GM12878 (cell line): ENCODE measurements around the gene CYB5R3. TPM values are rescaled to one million over a fixed set of nuclear protein-coding genes. Genes with fewer than 3 reads are reported as not detected.

ENCODE experiments used
- BCLAF1 ChIP-seq: fragments of 450-650 bp; IDR thresholded peaks from 2 replicates; pipeline ENCODE4 v1.6.1; 2017; ENCODE audit warnings: antibody characterized with exemption, mild to moderate bottlenecking, moderate library complexity
- BHLHE40 ChIP-seq, 2 experiments: fragments of 450-650 bp in 1 of 2; IDR thresholded peaks; 2 replicates each; pipeline ENCODE4 v1.6.1; 2011 to 2017; ENCODE audit warnings: low read depth in 2 of 2, borderline replicate concordance in 1 of 2, improper control_type of control experiment in 1 of 2, low read length in 1 of 2, mild to moderate bottlenecking in 1 of 2
- CEBPB ChIP-seq, 2 experiments: fragments of 150-350 bp in 1 of 2; IDR thresholded peaks; 2 replicates each; pipeline ENCODE4 v1.6.1; 2012 to 2014; ENCODE audit warnings: low read depth in 2 of 2, low read length in 2 of 2, borderline replicate concordance in 1 of 2, inconsistent platforms in 1 of 2
- DPF2 ChIP-seq: fragments of 450-650 bp; IDR thresholded peaks from 2 replicates; pipeline ENCODE4 v1.6.1; 2017; ENCODE audit warnings: mild to moderate bottlenecking
- FOS ChIP-seq: IDR thresholded peaks from 3 replicates; pipeline ENCODE4 v1.6.1; 2011; ENCODE audit warnings: borderline replicate concordance; ENCODE audit not compliant: insufficient read length; ENCODE audit errors: extremely low read depth
- GATAD2B ChIP-seq: fragments of 450-650 bp; conservative IDR thresholded peaks from 2 replicates; pipeline ENCODE4 v1.6.1; 2017; ENCODE audit warnings: low read depth, mild to moderate bottlenecking, moderate library complexity
- HDAC2 ChIP-seq: fragments of 200-600 bp; sonication (generic); IDR thresholded peaks from 2 replicates; pipeline ENCODE4 v1.6.1; 2017
- JUNB ChIP-seq: IDR thresholded peaks from 2 replicates; pipeline ENCODE4 v1.6.1; 2016; ENCODE audit warnings: antibody characterized with exemption, mild to moderate bottlenecking
- KAT2A ChIP-seq: conservative IDR thresholded peaks from 2 replicates; pipeline ENCODE4 v1.6.1; 2011; ENCODE audit warnings: low read depth, low read length; ENCODE audit not compliant: control insufficient read depth
- LARP7 ChIP-seq: fragments of 450-650 bp; IDR thresholded peaks from 2 replicates; pipeline ENCODE4 v1.6.1; 2017; ENCODE audit warnings: mild to moderate bottlenecking
- MTA2 ChIP-seq: fragments of 450-650 bp; IDR thresholded peaks from 2 replicates; pipeline ENCODE4 v1.6.1; 2016; ENCODE audit warnings: low read depth, mild to moderate bottlenecking, moderate library complexity
- NFYB ChIP-seq: IDR thresholded peaks from 2 replicates; pipeline ENCODE4 v1.6.1; 2011; ENCODE audit warnings: low read depth, mild to moderate bottlenecking, low read length, improper control_type of control experiment, moderate library complexity; ENCODE audit not compliant: insufficient read depth
- PBX3 ChIP-seq: IDR thresholded peaks from 2 replicates; pipeline ENCODE4 v1.6.1; 2011; ENCODE audit warnings: mild to moderate bottlenecking, low read depth, low read length, moderate library complexity; ENCODE audit not compliant: insufficient replicate concordance
- PML ChIP-seq: IDR thresholded peaks from 2 replicates; pipeline ENCODE4 v1.6.1; 2012; ENCODE audit warnings: low read length, inconsistent platforms
- POLR2AphosphoS5 ChIP-seq: IDR thresholded peaks from 2 replicates; pipeline ENCODE4 v1.6.1; 2011; ENCODE audit warnings: mild to moderate bottlenecking, low read length, inconsistent platforms
- REST ChIP-seq: IDR thresholded peaks from 2 replicates; pipeline ENCODE4 v1.6.1; 2012; ENCODE audit warnings: mild to moderate bottlenecking, low read depth, low read length
- SMARCA5 ChIP-seq: fragments of 450-650 bp; IDR thresholded peaks from 2 replicates; pipeline ENCODE4 v1.6.1; 2017; ENCODE audit warnings: mild to moderate bottlenecking
- ZBTB11 ChIP-seq: fragments of 450-650 bp; formaldehyde crosslinking; IDR thresholded peaks from 2 replicates; pipeline ENCODE4 v1.5.0; 2022; ENCODE audit warnings: mild to moderate bottlenecking, missing genetic modification characterization
- ZSCAN29 ChIP-seq: fragments of 450-650 bp; IDR thresholded peaks from 2 replicates; pipeline ENCODE4 v1.6.1; 2017; ENCODE audit warnings: mild to moderate bottlenecking, moderate library complexity
- polyA plus RNA-seq, 11 experiments: library from polyadenylated mRNA; depleted of rRNA in 4 of 11; unstranded in 6 of 11; stranded (reverse) in 5 of 11; fragments of >200 nt; fragmentation: Nextera tagmentation in 4 of 11; fragmentation: Illumina TruSeq in 1 of 11; extraction: Ambion mirVana in 4 of 11; extraction: Trizol in 1 of 11; gene quantifications; 1 replicate in 1 of 11; 2 replicates in 10 of 11; pipeline versions ENCODE4 v1.2.1 to v1.2.3, GENCODE V29; 2011 to 2016; ENCODE audit warnings: inconsistent platforms in 2 of 11, missing spikeins in 2 of 11, low read depth in 1 of 11
- total RNA-seq, 4 experiments: library from RNA; depleted of rRNA in 3 of 4; stranded (reverse); fragments of >200 nt in 3 of 4; fragmentation: Illumina TruSeq in 1 of 4; extraction: Trizol in 1 of 4; gene quantifications; 2 replicates each; pipeline versions ENCODE4 v1.2.1 to v1.2.3, GENCODE V29; 2013 to 2021

CYB5R3 gene
- total and polyA plus RNA-seq, 10 of the 15 experiments (the other 5 are each of a cell fraction or from before 2014, with no cell fraction given): 2.0 to 119 (median 67.8) TPM

- TF ChIP-seq PBX3: peak; percentile 88
- TF ChIP-seq ZSCAN29: peak; percentile 96
- peak in 1 of 2 experiments; percentile 96; a peak in 2 of 4 replicates for TF ChIP-seq CEBPB (IDR thresholded peaks at IDR 0.05; ENCODE audit: borderline replicate concordance in 1 of 2, low read depth in 2 of 2, low read length in 2 of 2)
- peak; percentile 78 for TF ChIP-seq ZBTB11
- peak; percentile 90 for TF ChIP-seq DPF2
- TF ChIP-seq NFYB: no peak
- peak; percentile 60; the same call in 1 of the 2 replicates for TF ChIP-seq KAT2A
- no peak for TF ChIP-seq HDAC2
- TF ChIP-seq JUNB: peak; percentile 84
- TF ChIP-seq REST: 0 out of 2 replicates have a peak, but pooled peaks have one; percentile 37
- TF ChIP-seq SMARCA5: peak; percentile 81; the same call in 1 of the 2 replicates
- TF ChIP-seq POLR2AphosphoS5: peak; percentile 100
- TF ChIP-seq FOS: no peak
- peak; percentile 98 for TF ChIP-seq LARP7
- peak; percentile 100 for TF ChIP-seq PML
- peak; percentile 80 for TF ChIP-seq BCLAF1
- TF ChIP-seq GATAD2B: peak; percentile 90
- peak in 1 of 2 experiments; percentile 40; a peak in 2 of 4 replicates for TF ChIP-seq BHLHE40 (IDR thresholded peaks at IDR 0.05; ENCODE audit: borderline replicate concordance in 1 of 2, low read depth in 2 of 2, low read length in 1 of 2)
- TF ChIP-seq MTA2: peak; percentile 69; the same call in 1 of the 2 replicates
Observed at GRCh38 chr22:42615092-42615859, 33.9 kb downstream of the CYB5R3 start (continued).
